Pulmonary artery endothelial cell (primary cell): ENCODE results near the gene SAG. TPM values are rescaled to one million over a fixed set of nuclear protein-coding genes. Genes with fewer than 3 reads are reported as not detected.
"Not testable (repeated sequence)": the region's sequence is repeated elsewhere in the genome, so short reads cannot be mapped to it uniquely, and the experiment has no call there.

Experiments
- DNase-seq: peaks from one replicate; pipeline ENCODE4 v3.0.0-alpha.2; 2011; ENCODE audit warnings: low read depth, low spot score
- total RNA-seq: library from RNA; depleted of rRNA; stranded (reverse); fragments of >200 nt; gene quantifications from 2 replicates; pipeline ENCODE4 v1.2.3, GENCODE V29; 2014

Gene SAG
- total RNA-seq, 1 donor from 2014 or later: 0.07 TPM

DNA sequence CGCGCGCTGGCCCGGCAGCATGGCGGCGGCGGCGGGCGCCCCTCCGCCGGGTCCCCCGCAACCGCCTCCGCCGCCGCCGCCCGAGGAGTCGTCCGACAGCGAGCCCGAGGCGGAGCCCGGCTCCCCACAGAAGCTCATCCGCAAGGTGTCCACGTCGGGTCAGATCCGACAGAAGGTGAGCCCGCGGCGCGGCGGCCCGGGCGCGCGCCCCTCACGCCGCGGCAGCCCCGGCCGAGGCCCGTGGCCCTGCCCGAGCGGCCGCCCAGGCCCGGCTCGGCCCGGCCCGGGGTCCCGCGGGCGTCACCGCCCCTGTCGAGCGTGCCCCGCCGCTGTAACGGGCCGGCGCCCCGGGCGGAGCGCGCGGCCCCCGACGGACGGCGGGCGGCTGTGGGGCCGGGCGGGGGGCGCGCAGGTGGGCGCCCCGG is 46.9 kb downstream of the SAG start:
- no peak for DNase-seq

DNA sequence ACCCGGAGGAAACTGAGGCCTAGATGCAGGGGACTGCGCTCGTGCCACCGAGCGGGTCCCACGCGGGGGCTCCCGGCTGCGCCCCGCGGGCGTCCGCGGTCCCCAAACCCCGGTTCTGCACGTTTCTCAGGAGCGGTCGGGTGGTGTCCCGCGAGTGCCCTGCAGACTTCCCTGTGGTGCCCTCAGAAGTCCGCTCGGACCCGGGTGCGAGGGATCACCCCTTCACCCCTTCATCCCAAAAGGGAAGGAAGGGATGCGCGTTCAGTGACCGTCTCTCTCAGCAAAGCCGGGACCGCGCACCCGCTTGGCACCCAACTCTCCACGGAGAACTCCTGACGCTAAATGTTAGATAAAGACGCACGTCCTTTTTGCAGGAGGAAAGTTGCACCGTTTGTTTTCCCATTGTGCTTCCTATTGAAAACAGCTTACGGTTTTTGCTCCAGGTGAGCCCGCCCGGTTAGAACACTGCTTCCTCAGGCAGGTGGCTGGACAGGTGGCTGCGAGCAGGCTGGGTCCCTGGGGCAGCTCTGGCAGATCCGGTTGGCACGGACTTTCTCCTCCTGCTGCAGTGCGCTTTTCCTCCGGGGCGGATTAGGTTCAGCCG is 47.5 kb downstream of the SAG start:
- no peak for DNase-seq

DNA sequence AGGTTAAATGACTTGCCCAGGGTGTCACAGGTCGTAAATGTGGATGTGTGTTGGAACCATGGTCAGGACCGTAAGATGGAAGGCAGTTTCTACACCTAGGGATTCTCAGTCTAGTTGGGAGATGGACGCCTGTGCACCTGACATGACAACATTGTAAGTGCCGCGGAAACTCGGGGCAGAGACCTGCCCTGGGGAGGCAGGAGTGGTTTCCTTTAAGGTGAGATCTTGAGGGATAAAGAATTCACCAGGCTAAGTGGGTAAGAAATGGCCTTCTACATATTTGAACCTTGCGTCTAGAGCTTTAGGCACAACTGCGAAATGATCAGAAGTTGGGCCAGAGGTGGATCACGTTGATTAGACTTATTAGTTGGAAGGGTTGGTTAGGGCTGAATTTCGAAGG is 48.3 kb downstream of the SAG start:
- DNase-seq: no peak

DNA sequence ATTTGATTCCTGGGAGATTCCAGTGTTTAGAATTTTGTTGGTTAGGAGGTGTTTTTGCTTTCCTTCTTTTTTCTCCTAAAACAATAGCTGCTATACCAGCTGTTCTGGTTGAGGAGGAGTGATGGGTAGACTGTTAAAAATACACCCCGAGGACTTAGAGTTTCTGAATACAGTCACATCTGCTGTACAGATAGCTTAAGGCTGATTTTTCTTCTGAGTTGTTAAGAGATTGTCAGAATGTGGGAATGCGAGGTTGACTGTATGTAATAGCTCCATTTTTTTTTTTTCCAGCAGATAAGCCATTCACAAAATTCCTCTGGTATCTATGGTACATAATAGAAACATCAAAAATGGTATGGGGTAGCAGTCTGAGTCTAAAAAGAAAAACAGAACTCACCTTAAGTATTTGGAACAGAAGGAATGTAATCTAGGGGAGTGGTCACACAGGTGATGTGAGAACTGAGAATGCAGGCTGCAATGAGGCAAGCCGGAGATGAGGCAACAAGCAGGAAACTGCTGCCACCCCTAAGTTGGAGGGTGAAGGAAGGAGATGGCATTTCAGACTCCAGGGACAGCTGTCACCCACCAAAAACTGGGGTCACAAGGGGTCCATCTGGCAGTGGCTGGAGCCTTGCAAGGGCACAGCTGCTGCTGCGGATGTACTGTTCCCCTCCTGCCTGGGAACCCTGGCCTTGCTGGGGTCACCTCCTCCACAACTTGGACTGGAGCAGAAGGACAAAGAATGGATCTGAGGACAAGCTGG is 49.1 kb downstream of the SAG start:
- DNase-seq: no peak

DNA sequence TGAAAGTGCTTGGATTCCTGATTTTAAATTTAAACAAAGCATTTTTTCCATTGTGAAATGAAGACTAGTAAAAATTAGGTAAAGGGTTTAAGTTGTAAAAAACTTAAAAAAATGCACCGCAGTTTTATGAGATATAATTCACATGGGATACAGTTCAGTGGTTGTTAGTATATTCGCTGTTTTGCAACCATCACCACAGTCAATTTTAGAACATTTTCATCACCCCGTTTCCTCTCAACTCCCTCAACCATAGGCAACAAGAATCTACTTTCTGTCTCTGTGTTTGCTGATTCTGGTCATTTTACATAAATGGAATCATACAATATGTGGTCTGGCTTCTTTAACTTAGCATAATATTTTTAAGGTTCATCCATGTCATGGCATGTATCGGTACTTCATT is 50.7 kb downstream of the SAG start:
- no peak for DNase-seq

DNA sequence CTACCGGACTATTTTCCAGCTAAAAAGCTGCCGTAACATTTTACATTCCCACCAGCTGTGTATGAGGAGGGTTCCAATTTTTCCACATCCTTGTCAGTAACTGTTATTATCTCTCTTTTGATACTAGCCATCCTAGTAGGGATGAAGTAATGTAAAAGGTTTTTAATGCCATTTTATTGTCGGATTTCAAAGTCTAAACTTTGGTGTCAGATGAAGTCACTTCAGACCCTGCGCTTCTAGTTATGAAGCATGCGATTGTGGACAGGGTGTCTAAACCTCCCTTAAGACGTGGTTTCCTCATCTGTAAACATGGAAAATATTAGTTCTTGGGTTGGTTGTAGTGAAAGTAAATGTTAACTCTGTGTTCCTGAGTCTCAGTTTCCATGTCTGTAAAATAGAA is 51.3 kb downstream of the SAG start:
- DNase-seq: no peak

DNA sequence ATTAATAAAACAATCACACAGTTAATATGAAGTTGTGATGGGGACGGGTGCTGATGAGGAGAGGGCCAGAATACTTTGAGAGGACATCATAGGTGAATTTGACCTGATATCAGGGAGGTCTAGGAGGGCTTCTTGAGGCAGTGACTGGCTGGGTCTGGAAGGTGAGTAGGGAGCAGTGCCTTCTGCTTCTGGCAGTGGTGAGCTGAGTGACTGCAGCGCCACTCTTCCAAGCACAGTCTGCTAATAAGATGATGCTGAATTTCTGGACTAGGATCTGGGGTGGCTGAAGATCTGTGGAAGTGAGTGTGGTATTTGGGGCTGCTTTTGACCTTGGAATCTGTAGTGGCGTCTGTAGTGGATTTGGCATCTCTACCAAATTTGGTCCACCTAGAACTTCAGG is 52.2 kb downstream of the SAG start:
- DNase-seq: no peak

DNA sequence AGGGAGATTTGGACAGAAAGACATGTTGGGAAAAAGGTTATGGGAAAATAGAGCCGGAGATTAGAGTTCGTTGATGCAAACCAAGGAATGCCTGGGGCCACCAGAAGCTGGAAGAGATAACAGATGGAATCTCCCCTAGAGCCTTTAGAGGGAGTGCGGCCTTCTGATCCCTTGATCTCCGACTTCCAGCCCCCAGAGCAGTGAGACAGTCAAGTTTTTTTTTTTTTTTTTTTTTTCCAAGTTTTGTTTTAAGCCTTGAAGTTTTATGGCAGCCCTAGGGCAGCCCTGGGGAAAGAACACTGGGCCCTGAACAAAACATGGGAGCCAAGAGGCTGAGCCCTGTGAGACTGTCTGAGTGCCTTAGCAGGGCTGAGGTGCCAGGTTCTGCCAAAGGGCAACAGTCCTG is 53.2 kb downstream of the SAG start:
- DNase-seq: no peak

DNA sequence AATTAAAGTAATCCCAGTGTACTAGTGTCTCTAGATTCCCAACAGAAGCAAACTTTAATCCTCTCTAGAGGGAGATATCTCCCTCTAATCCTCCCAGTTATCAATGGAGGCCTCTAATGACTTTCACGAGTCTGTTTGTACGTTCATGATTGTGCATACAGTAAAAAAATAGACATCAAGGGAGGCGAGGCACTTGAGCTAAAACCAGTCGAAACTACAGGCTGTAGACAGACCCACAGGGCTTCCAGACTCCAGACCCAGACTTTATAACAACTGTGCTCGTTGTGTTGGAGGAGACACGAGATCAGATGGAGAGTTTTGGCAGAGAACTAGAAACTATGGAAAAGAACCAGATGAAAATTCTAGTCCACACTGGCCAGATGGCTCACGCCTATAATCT is 53.7 kb downstream of the SAG start:
- DNase-seq: no peak

DNA sequence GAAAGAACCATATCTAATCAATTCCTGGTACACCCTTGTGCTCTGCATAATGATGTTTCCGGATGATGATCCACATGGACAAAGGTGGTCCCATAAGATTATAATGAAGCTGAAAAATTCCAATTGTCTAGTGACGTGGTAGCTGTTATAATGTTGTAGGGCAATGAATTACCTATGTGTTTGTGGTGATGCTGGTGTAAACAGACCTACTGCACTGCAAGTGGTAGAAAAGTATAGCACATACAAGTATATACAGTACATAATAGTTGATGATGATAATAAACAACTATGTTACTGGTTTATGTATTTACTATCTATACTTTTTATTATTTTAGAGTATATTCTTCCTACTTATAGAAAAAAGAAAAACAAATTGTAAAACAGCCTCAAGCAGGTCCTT is 55.1 kb downstream of the SAG start:
- DNase-seq: no peak

DNA sequence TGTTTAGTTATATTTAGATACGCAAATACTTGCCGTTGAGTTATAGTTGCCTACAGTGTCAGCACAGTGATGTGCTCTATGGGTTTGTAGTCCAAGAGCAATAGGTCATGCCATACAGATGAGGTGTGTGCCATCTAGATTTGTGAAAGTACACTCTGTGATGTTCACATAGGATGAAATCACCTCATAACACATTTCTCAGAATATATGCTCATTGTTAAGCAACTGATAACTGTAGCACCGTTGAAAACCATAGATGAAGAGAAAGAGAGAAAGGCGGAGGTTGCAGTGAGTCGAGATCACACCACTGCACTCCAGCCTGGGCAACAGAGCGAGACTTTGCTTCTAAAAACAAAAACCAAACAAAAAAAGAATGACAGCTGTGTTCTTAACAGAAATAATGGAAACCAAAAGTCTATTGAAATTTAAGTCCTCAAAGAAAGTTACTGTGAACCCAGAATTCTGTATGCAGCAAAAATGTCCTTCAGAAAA is 56.2 kb downstream of the SAG start:
- DNase-seq: no peak

DNA sequence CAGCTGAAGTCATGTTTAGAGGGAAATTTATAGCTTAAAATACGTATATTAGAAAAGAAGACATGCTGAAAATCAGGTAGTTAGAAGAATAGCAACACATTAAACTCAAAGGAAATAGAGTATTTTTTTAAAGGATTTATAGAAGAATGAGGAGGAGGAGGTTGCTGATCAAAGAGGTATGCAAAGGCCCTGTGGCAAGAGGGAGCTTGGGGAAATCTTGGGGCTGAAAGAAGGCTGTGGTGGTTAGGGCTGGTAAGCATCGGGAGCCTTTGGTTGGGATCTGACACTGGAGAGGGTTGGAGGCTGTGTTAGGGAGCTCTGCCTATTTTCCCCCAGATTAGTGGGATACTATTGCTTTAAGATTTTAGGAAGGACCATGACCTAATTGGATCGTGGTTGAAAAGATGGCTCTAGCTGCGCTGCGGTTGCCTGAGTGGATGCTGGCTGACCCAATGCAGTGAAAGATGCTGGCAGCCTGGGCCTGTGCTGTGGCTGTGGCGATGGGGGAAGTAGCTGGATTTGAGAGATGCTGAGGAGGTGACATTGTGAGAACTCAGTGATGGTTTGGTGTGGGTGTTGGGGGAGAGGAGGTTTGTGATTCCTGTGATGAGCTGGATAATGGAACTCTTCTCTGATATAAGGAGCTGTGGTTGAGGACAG is 58.4 kb downstream of the SAG start:
- DNase-seq: no peak

DNA sequence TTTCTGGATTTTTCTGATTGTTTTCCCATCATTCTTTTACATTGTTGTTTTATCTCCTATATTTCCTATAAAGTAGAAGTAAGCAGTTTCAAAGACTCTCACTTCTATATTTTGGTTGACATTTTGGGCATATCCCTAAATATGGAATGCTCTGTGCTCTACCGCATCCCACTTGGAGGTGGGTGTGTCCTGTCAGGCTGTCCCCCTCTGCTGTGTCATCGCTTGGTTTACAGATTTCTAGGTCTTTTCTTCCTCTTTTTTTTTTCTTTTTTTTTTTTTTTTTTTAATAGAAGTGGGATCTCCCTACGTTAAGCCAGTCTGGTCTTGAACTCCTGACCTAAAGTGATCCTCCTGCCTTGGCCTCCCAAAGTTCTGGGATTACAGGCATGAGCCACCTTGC is 60.0 kb downstream of the SAG start:
- DNase-seq: no peak

DNA sequence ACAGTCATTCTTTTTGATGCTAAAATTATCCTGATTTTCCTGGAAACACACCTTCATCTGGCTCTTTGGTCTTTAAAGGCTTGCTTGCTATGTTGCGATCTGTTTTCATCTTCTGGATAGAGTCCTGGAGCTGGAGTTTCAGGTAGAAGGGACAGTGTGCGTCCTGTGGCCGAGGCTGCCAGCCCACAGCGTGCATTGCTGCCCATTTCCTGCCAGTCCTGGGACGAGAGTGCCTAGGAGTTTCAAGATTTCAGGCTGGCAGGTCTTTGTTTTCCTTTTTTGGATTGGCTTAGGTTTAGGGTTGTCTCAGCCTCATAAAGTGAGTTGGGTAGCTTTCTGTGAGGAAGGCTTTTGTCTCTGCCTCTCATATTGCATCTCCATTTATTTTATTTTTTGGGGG is 61.1 kb downstream of the SAG start:
- no peak for DNase-seq

DNA sequence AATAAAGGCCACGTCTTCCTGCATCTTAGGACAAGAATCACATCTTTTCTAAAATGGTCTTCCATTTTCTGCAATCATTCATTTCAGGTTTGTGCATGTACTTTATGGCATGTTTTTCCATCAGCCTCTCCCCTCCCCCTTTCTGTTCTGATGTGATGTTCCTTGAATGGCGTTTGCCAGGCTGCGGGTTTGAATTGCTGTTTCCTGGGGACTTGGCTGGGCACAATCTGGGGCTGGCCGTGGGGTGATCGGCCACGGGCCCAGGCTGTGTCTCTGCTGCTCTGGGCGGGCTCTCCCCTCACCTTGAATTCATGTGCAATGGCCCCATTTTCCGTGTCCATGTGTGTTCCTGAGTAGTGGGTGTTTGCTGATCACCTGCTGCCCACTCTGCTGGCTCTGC is 61.8 kb downstream of the SAG start:
- no peak for DNase-seq

DNA sequence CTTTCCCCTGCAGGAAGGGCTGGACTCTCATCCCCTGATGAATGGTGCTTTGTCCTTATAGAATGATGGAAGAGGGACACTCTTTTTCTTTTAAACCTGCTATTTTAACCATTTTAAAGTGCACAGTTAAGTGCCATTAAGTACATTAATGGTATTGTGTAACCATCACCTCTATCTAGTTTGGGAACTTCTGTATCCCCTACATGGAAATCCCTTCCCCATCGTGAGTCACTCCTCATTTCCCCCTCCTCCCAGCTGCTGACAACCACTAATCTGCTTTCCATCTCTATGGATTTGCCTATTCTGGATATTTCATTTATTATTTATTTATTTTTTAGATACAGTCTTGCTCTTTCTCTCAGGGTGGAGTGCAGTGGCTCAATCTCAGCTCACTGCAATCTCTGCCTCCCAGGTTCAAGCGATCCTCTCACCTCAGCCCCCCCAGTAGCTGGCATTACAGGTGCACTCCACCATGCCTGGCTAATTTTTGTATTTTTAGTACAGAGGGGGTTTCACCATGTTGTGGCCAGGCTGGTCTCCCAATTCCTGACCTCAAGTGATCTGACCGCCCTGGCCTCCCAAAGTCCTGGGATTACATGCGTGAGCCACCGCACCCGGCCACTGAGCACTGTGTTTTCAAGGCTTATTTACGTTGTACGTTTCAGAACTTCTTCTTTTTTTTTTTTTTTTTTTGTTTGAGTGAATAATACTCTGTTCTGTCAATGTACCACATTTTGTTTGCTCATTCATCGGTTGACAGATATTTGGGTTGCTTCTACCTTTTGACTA is 62.5 kb downstream of the SAG start:
- DNase-seq: no peak

DNA sequence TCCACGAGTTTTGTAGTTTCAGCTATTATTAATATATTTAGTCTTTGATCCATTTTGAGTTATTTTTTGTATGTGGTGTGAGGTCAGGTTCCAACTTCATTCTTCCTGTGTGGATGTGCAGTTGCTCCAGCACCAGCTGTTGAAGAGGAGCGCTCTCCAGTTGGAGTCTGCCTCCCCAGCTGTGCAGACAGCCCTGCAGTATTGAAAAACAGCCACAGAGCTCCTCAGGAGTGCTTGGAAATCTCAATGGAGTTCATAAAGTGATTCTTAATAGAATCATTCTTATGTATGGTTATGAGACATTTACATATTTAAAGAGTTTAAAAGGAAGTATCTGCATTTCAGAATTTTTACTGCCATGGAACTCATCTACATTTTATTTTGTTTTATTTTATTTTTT is 64.0 kb downstream of the SAG start:
- no peak for DNase-seq

DNA sequence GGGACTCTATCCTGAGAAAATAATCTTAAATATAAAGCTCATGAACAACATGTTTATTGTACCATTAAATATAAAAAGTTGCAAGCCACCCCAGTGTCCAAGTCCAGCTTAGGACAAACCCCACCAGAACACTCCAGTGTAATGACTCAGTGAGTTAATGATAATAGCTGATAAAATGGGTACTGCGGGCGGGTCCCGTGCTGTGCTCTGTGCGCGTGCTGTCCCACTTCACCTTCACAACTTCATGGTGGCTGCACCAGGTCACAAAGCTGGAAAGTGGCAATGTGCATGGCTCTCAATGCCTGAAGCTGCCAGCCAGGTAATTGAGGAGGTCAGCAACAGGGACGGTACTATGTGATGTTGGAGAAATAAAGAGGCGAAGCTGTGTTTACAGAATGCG is 65.2 kb downstream of the SAG start:
- DNase-seq: no peak

DNA sequence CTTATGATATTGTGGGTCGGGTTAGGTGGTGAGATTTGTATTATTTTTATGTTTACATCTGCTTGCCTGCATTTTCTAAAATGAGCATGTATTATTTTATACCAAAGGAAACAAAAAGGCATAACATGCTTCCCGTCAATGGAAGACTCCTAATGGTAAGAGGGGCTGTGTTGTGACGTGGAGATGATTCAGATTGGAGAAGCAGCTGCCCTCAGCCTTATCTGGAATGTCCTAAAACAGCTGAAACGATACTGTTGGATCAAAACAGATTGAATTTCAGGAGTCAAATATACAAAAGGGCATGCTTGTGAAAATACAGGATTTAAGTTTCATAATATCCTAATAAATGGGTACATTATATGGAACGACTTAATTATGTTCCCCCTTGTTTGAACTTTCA is 65.7 kb downstream of the SAG start:
- no peak for DNase-seq

DNA sequence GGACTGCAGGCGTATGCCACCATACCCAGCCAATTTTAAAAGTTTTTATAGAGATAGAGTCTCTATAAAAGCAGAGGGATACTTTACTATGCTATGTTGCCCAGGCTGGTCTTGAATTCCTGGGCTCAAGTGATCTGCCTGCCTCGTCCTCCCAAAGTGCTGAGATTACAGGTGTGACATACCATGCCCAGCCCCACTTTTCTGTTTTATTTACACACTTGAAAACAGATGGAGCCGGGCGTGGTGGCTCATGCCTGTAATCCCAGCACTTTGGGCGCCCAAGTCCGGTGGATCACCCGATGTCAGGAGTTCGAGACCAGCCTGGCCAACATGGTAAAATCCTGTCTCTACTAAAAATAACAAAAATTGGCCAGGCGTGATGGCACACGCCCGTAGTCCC is 67.2 kb downstream of the SAG start:
- not testable (repeated sequence) for DNase-seq

DNA sequence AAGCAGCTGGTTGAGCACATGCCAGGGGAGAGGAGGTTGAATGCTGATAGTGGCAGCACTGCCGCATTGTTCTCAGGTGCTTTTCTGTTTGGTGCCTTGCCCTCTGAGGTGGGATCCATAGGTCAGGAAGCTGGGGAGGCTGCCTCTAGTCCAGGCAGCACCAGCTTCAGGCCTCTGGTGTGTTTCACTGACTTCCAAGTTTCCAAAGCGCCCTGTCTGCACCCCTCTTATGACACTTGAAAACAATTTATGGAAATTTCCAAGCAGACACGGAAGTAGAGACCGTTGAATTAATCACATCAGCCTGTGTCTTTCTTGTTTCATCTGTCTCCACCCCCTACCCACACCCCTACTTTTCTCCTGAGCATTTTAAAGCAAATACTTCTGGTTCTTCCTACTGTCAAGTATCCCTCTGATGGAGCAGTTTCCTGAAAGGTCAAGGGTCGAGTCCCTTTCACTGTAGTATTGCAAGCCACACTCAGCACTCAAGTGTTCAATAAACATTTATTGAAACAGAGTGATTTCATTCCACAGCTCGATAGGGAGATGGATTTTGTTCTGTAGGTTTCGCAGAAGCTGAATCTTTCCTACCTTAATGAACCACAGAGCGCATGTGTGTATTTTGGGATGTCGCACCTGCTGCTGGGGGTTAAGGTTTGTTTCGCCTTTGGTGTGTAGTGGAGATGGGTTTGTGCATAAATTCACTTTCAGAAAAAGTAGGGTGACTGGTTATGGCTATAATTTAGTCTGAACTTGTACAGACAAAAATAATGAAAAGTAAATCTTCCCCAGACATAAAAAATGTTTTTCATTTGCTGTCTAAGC is 68.1 kb downstream of the SAG start:
- DNase-seq: no peak
